HG03103 (cell line): ENCODE results near the gene SEMA3A.
"Not testable (repeated sequence)": the region's sequence is repeated elsewhere in the genome, so short reads cannot be mapped to it uniquely, and the experiment has no call there.

ENCODE experiments used
- ATAC-seq: cut with Tn5 transposase; IDR thresholded peaks from one replicate; pipeline ENCODE4 v1.9.1; 2021; ENCODE audit warnings: low read depth; ENCODE audit not compliant: unreplicated experiment

The SEMA3A gene

GRCh38 chr7:84194484-84195271, at the start of gene SEMA3A:
SEMA3A (minus strand) TSS chr7:84194789; CDS start chr7:84194586, 203 bp downstream.
- no peak for ATAC-seq

DNA sequence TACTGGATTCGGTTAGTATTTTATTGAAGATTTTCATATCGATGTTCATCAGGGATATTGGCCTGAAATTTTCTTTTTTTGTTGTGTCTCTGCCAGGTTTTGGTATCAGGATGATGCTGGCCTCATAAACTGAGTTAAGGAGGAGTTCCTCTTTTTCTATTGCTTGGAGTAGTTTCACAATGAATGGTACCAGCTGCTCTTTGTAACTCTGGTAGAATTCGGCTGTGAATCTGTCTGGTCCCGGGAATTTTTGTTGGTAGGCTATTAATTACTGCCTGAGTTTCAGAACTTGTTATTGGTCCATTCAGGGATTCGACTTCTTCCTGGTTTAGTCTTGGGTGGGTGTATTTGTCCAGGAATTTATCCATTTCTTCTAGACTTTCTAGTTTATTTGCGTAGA, 48.4 kb upstream of the SEMA3A start:
- not testable (repeated sequence) for ATAC-seq

GRCh38 chr7:84238596-84238995, 44.0 kb upstream of the SEMA3A start:
- no peak for ATAC-seq

GRCh38 chr7:84237533-84238173, 43.1 kb upstream of the SEMA3A start:
- no peak for ATAC-seq

DNA sequence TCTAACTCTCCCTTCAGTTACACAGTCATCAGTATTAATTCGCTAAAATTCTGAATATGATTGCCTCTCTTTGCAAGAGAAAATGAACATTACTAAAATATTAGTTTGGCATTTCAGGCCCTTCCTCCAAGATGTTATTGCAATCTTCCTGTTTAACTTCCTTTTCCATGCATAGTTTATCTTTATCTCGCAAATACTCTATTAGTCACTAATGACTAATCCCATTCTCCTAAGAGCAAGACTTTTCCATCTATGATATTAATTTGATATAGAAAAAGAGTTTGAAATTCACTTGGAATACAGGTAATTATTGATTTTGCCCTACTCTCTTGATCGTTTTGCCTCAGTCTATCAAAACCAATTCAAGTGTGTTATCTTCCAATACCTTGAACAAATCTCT, 41.8 kb upstream of the SEMA3A start:
- ATAC-seq: no peak

- no peak for ATAC-seq
These were observed 38.1 kb upstream of the SEMA3A start for GRCh38 chr7:84232646-84233045.

- no peak for ATAC-seq
These were observed 36.6 kb upstream of the SEMA3A start for GRCh38 chr7:84231157-84231556.

GRCh38 chr7:84230491-84230890, 35.9 kb upstream of the SEMA3A start:
- ATAC-seq: no peak

DNA sequence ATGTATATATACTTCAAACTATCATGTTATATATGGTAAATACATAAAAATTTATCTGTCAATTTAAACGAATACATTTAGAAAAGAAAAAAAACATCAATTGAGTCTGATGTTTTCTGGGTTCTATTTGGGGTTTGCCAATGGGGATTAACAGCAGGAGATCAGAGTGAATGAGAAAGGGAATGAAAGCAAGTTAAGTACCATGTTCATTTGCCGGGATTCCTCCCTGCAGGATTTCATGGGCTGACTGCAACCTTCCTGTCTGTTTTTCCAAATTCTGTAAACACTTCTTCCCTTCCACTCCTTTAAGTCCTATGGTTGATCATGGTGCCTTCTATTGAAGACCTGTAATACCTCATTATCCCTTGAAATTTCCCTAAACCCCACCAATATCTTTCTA, 33.9 kb upstream of the SEMA3A start:
- no peak for ATAC-seq

GRCh38 chr7:84226759-84227158, 32.2 kb upstream of the SEMA3A start:
- no peak for ATAC-seq

GRCh38 chr7:84224505-84224904, 29.9 kb upstream of the SEMA3A start:
- no peak for ATAC-seq

DNA sequence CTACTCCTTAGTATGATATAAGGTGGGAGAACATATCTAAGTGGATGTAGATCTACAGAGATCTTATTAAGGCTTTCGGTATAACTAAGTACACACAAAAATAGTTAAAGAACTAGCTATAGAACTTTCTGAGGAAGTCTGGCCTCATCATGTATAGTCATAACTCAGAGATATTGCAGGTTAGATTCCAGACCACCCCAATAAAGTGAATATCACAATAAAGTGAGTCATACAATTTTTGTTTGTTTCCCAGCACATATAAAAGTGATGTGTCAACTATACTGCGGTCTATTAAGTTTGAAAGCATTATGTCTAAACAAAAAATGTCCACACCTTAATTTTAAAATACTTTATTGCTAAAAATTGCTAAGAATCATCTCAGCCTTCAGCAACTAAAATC, 24.7 kb upstream of the SEMA3A start:
- ATAC-seq: no peak

DNA sequence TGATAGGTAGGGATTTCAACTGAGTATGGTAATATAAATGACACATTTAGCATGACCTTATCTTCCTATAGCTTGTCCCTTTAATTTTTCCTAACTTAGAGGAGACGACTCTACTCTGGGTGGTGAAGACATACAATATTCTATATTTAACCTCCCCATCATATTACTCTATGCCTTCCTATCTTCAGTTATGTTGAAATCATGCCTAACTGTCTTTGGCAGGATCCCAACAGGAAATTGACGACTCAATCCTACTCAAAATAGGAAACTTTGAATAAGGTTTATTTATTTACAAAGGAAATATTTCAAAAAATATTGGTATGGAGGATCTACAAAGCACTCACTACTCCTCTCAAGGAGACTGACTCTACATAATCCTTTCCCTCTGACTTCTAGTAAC, 24.1 kb upstream of the SEMA3A start:
- ATAC-seq: no peak

DNA sequence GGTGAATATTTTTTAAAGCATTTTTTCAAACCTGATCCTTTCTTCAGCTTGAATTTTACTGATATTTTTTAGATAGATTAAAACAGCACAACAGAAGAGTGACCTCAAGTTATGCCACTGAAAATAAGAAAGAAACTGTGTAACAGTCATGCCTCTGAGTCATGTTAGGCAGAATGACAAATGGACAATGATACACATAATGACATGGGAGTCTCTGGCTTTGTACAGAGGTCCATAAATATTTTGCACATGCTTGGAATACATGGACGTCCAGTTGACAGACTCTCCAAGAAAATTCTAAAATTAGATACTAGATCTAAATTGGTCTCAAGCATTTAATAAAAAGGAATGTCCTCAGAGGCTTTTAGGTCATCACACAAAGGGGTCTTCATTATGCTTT, 21.9 kb upstream of the SEMA3A start:
- no peak for ATAC-seq

GRCh38 chr7:84214757-84215156, 20.2 kb upstream of the SEMA3A start:
- ATAC-seq: not testable (repeated sequence)

GRCh38 chr7:84210301-84210700, 15.7 kb upstream of the SEMA3A start:
- no peak for ATAC-seq

DNA sequence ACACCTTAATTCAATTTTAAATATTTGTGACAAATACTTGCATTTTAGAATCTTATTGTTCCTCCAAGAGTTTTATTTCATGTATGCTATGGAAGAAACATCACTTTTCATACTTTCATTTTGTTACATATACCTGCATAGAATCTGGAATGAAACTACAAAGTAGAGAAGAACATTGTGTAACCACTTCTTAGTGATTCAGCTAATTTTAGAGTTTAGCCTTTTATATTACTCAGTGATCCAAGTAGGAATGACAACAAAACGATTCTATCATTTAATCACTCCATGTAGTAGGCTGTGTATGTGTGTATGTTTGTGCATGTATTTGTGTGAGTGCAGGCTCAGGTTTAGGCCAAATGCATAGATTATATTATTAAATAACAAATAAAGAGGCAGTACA, 14.4 kb upstream of the SEMA3A start:
- no peak for ATAC-seq

GRCh38 chr7:84207615-84208014, 13.0 kb upstream of the SEMA3A start:
- no peak for ATAC-seq

- no peak for ATAC-seq
These were observed 12.4 kb upstream of the SEMA3A start for GRCh38 chr7:84207025-84207424.

- ATAC-seq: no peak
These were observed 10.1 kb upstream of the SEMA3A start for GRCh38 chr7:84204655-84205054.

- no peak for ATAC-seq
These were observed 8.3 kb upstream of the SEMA3A start for GRCh38 chr7:84202855-84203254.

- ATAC-seq: no peak
These were observed 6.3 kb upstream of the SEMA3A start for GRCh38 chr7:84200859-84201258.
